Activated CD4-positive, alpha-beta T cell treated with anti-CD3 and anti-CD28 coated beads, Interleukin-2, Interleukin-4, amounts not matched to agents 100 ng/mL and 50 ng/mL, durations not matched to agents 16 hours and 8 hours (primary cell): ENCODE measurements around the gene PTPRA.
"Not testable (repeated sequence)": the region's sequence is repeated elsewhere in the genome, so short reads cannot be mapped to it uniquely, and the experiment has no call there.

ENCODE experiments used
- DNase-seq: peaks from one replicate; pipeline ENCODE4 v3.0.0-alpha.2; 2020; ENCODE audit warnings: low spot score

PTPRA gene

DNA sequence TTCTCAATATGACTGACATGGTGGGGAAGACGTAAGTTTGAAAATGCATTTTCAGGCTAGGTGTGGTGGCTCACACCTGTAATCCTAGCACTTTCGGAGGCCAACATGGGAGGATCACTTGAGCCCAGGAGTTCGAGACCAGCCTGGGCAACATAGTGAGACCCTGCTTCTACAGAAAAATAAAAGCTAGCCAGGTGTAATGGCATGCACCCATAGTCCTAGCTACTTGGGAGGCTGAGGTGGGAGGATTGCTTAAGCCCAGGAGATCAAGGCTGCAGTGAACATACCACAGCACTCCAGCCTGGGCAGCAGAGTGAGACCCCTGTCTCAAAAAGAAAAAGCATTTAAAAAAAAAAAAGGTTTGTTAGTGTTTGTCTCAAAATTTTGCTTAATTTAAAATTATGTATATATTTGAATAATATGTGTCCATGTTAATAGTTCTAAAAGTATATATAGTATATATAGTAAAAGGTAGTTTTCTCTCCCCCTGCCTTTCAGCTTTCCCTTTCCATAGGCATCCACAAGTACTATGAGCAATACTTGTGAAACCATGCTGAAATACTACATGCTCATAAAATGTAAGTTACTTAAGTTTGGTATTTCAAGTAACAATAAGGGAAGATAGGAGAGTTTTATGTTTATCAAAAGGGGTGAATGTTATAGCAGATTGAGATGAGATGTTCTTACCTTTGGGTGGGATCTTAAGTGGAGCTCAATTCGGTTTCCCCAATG, 15.1 kb downstream of the PTPRA start:
- no peak for DNase-seq

DNA sequence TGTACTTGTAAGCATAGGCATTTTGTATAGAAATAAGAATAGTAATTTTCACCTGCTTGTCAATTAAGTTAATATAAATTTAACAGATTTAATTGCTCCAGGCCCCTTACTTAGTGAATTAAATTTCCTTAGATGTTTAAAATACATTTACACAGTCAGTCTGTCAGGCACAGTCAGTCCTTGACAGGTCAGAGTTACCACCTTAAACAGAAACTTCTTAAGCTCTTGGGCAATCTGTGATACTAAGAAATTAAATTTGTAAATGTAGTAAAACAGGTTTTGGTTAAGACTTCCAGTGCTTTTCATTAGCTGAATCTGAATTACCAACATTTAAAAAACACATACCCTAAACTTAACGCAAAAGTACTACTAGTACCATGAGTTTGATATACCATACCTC, 15.9 kb downstream of the PTPRA start:
- DNase-seq: no peak

DNA sequence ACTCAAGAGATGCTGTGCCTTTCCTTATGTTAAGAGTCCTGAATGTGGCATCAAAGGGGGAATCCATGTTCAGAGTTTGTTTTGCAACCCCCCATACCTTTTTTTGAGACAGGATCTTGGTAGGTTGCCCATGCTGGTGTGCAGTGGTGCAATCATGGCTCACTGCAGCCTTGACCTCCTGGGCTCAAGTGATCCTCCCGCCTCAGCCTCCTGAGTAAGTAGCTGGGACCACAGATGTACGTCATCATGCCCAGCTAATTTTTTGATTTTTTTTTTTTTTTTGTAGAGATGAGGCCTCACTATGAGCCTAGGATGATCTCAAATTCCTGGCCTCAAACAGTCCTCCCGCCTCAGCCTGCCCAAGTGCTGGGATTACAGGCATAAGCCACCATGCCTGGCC, 16.5 kb downstream of the PTPRA start:
- DNase-seq: no peak

DNA sequence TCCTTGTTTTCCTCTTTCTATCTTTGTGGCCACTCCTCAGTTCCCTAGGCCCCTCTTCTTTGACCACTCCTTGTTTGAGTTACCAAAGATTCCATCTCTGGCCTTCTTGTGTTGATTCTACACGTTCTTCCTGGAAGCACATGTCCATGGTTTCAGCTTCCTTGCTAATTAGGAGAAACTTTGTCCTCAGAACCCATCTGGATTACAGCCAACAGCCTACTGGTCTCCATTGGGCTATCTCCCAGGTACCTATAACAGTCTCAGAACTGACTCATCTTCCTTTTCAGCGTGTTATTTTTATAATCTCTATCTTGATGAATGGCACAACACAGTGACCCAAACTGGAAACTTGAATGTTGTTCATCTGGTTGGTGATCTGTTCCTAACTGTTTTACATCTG, 17.5 kb downstream of the PTPRA start:
- no peak for DNase-seq

DNA sequence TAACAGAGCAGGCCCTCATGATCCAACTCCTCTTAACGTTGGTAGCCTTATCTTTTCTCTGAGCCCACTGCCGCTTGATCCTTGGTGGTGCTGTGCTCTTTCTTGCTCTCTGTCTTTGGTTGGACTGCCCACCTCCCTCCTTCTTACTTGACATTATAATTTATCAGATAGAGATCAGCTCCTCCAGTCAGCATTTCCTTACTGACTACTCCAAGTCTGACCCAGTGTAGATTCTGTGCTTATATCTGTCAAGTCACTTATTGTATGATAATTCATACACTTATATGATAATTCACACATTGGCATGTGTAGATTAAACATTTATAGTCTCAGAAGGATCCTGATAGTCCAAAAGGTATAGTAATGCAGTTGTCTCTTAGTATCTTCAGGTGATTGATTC, 18.1 kb downstream of the PTPRA start:
- DNase-seq: no peak

DNA sequence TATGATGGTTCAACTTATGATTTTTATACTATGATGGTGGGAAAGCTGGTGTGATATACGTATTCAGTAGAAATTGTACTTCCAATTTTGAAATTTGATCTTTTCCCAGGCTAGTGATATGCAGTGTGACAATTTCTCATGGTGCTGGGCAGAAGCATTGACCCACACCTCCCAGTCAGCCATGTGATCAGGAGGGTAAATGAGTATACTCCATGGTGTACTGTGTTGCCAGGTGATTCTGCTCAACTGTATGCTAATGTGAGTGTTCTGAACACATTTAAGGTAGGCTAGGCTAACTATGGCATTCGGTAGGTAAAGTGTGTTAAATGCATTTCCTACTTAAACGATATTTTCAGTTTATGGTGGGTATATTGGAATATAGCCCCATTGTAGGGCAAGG, 19.1 kb downstream of the PTPRA start:
- no peak for DNase-seq

DNA sequence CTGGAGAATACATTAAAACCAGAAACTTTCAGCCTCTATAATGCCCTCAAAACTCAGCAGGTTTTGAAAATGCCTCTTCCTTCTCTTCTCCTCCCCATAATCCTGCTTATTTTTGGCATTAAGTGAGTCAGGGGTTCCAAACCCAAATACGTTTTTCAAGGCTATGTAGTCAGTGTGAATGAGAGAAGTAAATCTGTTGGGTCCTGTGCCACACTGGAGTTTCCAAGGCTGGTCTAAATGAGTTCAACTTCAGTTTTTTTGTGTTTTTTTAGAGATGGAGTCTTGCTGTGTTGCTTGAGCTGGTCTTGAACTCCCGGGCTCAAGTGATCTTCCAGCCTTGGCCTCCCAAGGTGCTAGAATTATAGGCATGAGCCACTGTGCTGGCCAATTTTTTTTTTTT, 20.9 kb downstream of the PTPRA start:
- no peak for DNase-seq

DNA sequence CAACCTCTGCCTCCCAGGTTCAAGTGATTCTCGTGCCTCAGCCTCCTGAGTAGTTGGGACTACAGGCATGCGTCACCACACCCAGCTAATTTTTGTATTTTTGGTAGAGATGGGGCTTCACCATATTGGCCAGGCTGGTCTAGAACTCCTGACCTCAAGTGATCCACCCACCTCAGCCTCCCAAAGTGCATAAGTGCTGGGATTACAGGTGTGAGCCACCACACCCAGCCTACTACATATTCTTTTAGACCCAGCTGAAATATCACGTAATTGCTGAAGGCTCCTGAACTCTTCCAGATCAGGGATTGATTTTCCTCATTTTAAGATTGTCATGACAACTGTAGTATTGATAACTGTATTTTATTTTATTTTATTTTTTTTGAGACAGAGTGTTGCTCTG, 21.9 kb downstream of the PTPRA start:
- not testable (repeated sequence) for DNase-seq

DNA sequence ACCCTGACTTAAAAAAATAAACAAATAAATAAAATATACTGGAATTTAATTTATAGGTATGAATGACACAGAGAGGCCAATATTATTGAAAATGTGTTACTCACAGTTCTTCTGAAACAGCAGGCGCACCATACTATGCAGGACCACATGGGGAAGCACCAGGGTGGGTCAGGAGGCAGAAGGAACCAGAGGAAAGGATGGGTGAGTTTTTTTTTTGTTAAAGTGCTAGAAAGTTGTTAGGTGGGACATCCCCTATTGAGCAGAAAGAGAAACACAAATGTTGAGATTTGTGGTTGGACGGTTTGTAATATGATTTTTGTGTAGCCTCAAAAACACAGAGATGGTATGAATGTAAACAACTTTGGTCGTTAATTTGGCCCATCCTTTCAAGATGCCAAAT, 26.0 kb downstream of the PTPRA start:
- no peak for DNase-seq

DNA sequence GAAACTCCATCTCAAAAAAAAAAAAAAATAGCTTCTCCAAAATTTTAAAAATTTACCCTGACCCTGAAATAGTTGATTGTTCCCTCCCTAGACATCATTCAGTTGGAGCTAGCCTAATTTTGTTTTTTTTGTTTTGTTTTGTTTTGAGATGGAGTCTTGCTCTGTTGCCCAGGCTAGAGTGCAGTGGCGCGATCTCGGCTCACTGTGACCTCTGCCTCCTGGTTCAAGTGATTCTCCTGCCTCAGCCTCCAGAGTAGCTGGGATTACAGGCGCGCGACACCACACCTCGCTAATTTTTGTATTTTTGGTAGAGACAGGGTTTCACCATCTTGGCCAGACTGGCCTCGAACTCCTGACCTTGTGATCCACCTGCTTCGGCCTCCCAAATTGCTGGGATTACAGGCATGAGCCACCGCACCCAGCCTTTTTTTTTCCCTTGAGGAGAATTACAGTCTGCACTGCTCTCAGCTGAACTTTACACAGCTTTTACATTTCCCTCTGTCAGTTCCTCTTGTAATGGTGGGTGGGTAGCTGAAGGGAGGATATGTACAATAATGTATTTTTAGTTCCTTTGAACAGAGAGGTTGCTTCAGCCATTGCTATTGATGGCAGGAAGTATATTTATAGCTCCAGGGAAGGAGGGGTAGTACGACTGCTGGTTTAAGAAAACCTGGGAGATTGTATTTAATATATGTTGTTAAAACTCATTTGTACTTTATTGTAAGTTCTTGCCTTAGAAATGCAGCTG, 27.7 kb downstream of the PTPRA start:
- DNase-seq: no peak

DNA sequence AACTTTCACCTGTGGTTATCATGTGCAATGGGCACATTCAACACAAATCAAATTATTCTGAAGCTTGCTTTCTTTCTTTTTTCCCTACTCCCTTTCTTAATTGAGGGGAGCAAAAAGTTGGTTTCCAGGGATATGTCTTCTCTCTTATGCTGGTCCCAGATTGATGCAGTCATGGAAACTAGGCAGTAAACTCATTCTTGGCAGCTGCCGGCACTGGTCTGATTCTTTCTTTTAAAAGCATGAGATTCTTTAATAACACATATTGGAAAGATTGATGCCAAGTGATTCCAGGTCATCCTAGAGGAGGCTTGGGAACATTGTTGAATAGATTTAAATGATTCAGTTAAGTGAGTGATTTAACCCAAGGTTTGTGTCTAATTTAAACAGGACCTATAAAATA, 29.0 kb downstream of the PTPRA start:
- DNase-seq: no peak

DNA sequence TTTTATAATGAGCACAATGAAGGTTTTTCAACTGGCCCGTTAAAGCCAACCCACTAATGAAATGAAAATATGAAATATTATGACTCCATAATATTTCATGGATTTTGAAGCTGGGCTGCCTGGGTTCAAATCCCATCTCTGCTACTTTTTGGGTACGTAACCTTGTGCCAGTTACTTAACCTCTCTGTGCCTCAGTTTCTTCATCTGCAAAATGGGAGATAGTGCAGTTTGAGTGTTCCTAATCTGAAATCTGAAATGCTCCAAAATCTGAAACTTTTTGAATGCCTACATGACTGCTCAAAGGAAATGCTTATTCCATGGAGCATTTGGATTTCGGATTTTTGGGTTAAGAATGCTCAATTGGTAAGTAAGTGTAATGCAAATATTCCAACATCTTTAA, 29.5 kb downstream of the PTPRA start:
- DNase-seq: no peak

DNA sequence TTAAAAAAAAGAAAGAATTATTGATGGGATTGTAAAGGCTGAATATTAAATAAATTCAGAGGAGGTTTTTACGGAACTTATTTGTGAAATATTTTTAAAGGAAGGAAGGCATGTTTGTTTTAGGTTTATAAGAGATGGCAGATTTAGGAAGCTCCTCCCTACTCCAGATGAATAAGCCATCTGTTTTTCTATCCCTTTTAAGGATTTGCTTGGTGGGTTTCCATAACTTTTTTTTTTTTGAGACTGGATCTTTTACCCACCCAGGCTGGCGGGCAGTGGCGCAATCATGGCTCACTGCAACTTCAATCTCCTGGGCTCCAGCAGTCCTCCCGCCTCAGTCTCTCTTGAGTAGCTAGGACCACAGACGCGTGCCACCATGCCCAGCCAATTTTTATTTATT, 30.4 kb downstream of the PTPRA start:
- no peak for DNase-seq

DNA sequence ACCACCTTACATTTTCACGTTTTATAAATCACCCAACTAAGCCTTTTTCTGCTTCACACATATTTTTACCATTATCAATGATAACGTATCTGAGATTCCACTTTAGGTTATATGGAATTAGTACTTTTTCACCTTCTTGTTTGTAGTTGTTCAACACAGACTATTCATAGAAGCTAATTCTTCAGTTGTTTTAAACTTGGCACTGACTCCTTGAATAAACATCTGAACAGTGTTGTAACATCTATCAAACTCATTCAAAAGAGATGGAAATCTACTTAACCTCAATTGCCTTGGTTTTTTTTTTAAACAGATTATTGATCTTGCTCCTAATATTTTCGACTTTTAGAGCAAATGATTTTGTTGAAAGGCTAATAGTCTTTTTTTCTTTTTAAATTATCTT, 34.2 kb downstream of the PTPRA start:
- DNase-seq: no peak

DNA sequence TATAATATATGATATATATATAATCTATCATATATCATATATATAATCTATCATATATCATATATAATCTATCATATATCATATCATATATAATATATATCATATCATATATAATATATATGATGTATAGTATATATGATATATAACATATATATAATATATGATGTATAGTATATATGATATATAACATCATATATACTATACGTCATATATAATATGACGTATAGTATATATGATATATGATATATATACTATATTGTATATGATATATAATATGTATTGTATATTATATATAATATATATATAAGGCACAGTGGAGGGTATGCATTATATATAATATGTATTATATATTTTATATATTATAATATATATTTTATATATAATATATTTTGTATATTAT, 36.7 kb downstream of the PTPRA start:
- no peak for DNase-seq

DNA sequence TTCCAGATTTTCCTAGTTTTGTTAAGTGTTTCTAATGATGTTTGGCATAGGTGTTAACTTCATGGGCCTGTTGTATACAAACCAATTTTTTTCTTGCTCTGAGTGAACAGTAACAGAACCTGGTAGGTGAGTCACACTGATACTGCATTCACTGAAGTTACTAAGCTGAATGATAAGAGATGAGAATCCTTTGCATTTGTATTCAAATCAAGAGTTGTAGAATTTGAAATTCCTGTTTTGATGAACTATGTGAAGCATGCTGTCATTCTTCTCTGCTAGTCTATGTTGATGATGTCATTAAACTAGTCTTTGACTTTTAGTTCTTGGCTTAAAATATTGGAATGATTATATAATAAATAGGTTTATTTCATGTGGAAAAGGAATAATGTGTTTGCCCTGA, 37.9 kb downstream of the PTPRA start:
- DNase-seq: peak; percentile 78

DNA sequence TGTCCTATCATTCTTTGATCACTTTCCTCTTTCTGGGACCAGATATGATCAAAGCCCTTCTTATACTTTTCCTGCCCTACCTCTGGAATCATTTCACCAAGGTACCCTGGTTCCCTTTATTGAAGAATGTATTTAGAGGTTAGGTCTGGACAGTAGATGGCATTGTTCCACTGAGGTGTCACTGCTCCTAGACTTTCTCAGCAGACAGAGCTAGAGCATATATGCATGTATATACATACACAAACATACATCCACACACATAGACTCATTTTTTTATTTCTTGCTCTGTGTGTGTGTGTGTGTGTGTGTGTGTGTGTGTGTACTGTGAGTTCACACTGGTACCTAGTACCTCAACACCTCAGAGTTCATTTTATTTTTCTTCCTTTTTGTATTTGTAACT, 40.9 kb downstream of the PTPRA start:
- no peak for DNase-seq

DNA sequence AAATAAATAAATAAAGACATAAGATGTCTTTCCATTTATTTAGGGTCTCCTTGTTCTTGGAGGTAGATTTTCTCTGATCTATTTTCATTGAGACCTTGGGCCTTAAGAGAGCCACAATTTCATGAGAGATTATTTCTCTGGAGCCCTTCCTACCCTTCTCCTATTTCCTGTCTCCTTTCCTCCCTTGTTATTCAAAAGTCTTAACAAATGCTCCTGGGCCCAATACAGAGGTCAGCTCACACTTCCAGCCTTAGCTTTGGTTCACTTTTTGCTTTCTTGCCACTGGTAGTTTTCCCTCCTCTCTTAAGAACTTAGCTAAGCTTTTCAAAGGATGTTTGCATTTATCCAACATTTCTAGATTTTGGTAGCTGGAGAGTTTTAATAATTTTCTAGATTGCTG, 44.0 kb downstream of the PTPRA start:
- no peak for DNase-seq

DNA sequence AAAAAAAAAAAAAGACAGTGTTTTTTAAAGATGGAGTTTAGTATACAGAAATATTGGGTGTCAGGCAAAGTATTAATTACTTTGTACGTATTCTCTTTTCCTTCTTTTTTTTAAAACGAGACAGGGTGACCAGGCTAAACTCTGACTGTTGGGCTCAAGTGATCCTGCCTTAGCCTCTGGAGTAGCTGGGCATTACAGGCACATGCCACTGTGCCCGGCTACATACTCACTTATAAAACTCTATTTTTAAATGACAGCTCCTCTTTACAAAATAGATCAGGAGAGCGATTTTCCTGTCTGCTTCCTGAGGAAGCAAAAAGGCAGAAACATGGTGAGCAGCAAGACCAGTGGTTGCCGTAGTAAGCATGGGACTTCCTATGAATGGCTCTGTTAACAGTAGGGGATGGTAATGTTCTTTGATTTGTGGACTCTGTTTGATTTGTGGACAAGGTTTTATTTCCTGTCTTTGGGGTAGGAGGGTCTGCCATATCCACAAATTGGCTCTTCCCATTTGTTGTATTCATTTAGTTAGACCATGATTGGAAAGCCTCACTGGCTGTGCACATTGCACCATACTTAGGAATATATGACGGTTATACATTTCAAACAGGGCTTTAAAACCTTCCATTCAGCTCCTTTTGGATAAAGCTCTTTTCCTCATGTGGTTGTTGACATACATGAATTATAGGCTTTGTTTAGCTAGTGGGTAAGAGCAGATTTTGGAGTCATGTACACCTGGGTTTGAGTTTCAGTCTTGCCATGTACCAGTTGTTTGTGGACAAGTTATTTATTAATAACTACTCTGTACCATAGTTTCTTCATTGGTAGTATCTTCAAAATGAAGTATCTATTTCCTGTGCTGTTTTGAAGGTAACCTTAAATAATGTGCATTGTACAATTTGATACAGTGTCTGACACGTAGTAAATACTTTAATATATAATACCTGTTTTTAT, 45.1 kb downstream of the PTPRA start:
- DNase-seq: no peak

DNA sequence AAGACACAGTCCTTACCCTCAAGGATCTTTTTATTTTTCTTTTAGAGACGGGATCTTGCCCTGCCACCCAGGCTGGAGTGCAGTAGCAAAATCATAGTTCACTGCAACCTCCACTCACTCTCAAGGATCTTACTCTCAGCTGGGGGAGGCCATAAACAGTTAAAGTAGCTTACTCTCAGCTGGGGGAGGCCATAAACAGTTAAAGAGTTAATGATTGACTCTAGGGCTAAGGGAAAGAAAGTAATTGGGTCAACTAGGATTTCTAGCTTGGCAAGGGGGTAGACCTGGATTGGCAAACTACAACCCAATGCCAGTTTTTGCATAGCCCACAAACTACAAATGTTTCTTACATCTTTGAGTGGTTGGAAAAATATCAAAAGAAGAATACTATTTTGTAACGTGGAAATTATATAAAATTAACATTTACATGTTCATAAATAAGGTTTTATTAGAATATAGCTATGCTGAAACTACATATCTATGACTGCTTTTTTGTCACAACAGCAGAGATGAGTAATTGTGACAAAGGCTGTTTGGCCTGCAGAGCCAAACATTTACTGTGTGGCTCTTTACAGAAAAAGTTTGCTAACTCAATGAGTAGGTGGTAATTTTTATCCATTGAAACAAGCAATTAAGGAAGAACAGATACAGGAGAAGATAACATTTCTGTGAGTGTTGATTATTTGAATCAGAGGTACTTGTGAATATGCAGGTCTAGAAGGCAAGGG, 46.4 kb downstream of the PTPRA start:
- DNase-seq: no peak

DNA sequence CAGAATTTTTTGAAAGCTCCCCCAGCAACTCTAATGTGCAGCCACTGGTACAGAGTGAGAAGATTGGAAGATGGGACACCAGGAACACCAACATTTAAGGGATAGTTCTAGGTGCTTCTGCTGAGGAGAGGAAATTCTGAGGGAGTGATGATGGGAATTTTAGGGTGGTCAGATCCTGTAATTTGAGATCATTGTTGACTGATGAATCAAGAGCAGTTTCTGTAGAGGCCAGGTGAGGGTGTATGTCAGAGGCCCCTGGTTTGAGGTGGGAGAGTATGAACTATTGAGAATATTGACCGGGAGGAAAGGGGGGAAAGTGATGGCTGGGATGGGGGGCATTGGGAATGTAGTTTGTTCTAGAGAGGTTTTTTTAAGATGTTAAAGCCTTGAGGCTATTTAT, 47.2 kb downstream of the PTPRA start:
- DNase-seq: no peak

DNA sequence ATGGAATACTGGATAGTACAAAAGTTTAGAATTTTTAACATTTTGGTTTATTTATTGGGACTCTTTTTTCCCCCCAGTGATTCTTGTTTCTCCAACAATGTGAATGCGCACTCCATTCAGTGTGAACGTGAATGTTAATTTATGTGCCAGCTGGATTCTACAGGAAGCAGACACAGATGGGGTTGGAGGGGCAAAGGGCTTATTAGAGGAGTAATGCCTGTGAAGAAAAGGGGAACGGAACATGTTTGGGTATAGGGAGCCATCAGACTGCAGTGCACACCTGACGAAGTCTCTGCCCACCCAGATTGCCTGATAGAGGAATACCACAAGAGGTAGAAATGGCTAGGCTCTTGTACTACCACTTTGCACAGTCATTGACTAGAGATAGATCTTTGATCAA, 48.2 kb downstream of the PTPRA start:
- DNase-seq: no peak
